HUES6 (cell line): ENCODE data around the gene DNAJC6.

Experiments
- H3K27ac ChIP-seq: 2 replicates; pipeline ENCODE4 v1.7.0; 2013; ENCODE audit warnings: low read depth, mild to moderate bottlenecking, low read length, inconsistent platforms
- H3K27me3 ChIP-seq: 2 replicates; pipeline ENCODE4 v1.6.1; 2013; ENCODE audit warnings: low read length; ENCODE audit not compliant: control insufficient read depth, insufficient read depth
- H3K36me3 ChIP-seq: 2 replicates; pipeline ENCODE4 v1.6.1; 2013; ENCODE audit warnings: low read length; ENCODE audit not compliant: control insufficient read depth, insufficient read depth
- H3K4me1 ChIP-seq: 2 replicates; pipeline ENCODE4 v1.6.1; 2013; ENCODE audit warnings: low read length; ENCODE audit not compliant: control insufficient read depth, insufficient read depth
- H3K4me3 ChIP-seq: 2 replicates; pipeline ENCODE4 v1.5.1; 2013; ENCODE audit warnings: low read depth, low read length
- H3K9ac ChIP-seq: one replicate; pipeline ENCODE4 v1.6.1; 2013; ENCODE audit warnings: mild to moderate bottlenecking, low read length
- H3K9me3 ChIP-seq: 2 replicates; pipeline ENCODE4 v1.6.1; 2013; ENCODE audit warnings: low read depth, low read length; ENCODE audit not compliant: control insufficient read depth, insufficient read depth

DNAJC6 gene

DNA sequence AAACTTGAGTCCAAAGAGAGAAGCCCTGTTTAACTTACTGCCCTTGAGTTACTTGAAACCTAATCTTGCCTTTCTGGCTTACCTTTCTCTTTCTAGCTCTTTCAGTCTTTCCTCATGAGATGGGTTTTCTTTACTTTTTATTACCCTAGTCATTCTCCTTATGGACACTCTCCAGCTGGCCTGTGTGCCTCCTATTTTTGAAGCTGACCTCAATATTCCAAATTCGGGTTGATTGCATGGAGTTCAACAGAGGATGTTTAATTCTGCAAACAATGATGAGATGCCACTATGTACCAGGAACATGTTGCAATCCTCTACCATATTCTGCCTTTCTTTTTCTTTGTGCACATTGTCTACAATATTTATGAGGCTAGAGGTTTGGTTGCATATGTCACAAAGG lies 20.7 kb downstream of the DNAJC6 start:
- Histone ChIP-seq H3K4me1 (no peaks in the 10 kb centered on the region), H3K36me3 (no peaks in the 10 kb centered on the region), H3K27ac (no peak overlapping the region)

DNA sequence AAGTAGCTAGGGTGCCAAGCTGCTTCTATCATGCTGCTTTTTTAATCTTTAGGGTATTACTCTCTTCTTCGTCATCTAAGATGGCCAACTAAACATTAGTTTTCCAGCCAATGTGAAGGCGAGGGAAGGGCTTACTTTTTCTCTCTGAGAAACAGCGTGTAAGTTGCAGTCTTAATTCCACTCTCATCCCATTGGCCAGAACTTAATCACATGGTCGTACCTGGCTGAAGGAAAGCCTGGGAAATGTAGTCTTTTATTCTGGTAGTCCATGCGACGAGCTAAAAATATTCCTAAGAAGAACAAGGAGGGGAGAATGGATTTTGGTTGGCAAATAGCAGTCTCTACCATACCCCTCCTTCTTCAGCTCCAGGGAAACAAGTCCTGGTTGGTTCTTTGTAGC lies 21.5 kb downstream of the DNAJC6 start:
- no peaks in the 10 kb centered on the region for H3K36me3 ChIP-seq
- H3K9ac ChIP-seq = no peak overlapping the region
- no peaks in the 10 kb centered on the region for H3K4me1 ChIP-seq
- no peak overlapping the region for H3K27ac ChIP-seq
- H3K27me3 ChIP-seq = no peaks in the 10 kb centered on the region
- H3K9me3 ChIP-seq = no peaks in the 10 kb centered on the region
- no peak overlapping the region for H3K4me3 ChIP-seq

More for the DNA sequence above, 20.7 kb downstream of the DNAJC6 start:
- Histone ChIP-seq H3K4me3 (no peak overlapping the region), H3K9ac (no peak overlapping the region), H3K9me3 (no peaks in the 10 kb centered on the region), H3K27me3 (no peaks in the 10 kb centered on the region)

DNA sequence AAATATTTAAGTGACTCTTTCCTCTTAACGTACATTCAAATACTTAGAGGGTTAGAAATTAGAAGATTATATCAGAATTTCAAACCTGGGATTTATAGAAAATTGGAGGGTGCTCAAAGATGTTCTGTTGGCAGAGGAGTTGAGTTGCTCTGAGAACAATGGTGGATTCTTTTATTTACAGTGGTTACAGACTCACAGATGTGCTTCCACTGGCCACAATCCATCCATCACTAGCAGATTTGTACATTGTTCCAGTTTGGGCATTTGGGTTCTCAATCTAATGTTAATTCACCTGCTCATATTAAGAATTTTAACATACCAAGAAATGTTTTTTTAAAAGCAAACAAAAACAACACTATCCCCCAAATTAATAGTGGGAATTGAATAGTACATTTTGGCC lies 23.5 kb downstream of the DNAJC6 start:
- H3K4me1 ChIP-seq = no peaks in the 10 kb centered on the region
- no peak overlapping the region for H3K4me3 ChIP-seq
- peaks cover 4% of the 10 kb centered on the region; the same call in 1 of the 2 replicates for H3K9me3 ChIP-seq
- no peaks in the 10 kb centered on the region for H3K36me3 ChIP-seq
- no peak overlapping the region for H3K9ac ChIP-seq
- H3K27ac ChIP-seq = no peak overlapping the region
- H3K27me3 ChIP-seq = no peaks in the 10 kb centered on the region

DNA sequence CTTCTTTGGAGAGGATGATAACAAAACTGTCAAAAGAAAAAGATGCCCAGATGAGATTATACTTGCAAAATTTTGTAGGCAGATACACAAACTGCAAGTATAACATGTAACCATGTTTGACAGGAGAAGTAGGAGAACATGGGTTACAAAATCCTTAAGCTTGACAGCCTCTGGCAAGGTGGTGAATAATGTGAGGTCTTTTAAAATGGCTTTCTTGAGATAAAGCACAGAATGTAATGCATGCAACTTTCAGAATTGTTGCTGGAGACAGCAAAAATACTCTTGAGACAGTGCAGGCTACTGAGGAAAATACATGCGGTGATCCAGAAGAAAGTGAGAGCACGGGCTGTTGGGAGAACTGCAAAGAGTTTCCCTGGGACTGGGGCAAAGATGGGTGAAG lies 24.7 kb downstream of the DNAJC6 start:
- H3K9me3 ChIP-seq = peaks cover 4% of the 10 kb centered on the region; the same call in 1 of the 2 replicates
- H3K4me3 ChIP-seq = no peak overlapping the region
- H3K4me1 ChIP-seq = no peaks in the 10 kb centered on the region
- H3K27ac ChIP-seq = no peak overlapping the region
- H3K9ac ChIP-seq = no peak overlapping the region
- H3K36me3 ChIP-seq = no peaks in the 10 kb centered on the region
- H3K27me3 ChIP-seq = no peaks in the 10 kb centered on the region

DNA sequence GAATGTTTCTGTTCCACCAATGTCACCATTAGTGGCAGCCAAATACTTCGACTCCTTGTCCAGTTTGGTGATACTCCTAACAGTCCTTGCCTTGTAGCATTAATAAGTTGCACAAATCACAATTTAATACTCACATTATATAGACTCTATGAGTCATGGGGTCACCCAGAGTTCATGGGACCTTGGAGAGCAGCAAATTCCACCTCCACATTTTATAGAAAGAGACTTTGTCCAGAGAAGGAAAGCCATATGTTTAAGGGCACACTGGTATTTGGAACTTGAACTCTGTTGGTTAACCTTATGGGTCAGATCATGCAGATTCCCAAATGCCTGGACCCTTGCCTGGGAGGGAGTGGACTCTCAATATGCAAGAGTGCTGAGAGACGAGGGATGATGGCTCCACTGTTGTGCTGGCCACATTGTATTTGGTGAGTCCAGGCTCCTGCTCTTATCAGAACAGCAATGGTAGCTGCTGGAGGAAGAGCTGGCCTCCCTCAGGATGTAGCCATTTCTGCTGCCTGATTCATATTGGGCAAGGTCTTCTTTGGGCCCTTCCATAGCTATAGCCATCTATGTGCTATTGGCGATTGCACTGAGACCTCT lies 30.6 kb downstream of the DNAJC6 start:
- no peaks in the 10 kb centered on the region for H3K27me3 ChIP-seq
- H3K4me3 ChIP-seq = no peak overlapping the region
- H3K4me1 ChIP-seq = no peaks in the 10 kb centered on the region
- peaks cover 4% of the 10 kb centered on the region; the same call in 1 of the 2 replicates for H3K9me3 ChIP-seq
- no peak overlapping the region for H3K9ac ChIP-seq
- no peak overlapping the region for H3K27ac ChIP-seq
- H3K36me3 ChIP-seq = no peaks in the 10 kb centered on the region

DNA sequence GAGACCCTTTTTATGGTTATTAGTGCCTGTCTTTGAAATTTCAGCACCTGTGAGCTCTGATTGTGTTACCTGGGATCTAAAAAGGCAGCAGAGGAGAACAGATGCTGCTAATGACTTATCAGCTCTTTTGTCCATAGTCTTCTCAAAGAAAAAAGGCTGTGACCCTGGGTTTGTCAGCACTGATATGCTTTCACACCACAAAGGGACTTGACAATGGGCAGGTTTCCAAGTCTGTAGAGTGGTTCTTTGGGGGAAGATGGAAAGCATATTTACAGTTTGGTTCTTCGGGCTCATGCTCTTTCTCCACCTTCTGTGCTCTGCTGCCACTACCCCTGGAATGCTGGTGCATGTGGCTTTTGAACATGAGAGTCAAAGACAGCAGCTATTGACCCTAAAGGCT lies 32.0 kb downstream of the DNAJC6 start:
- Histone ChIP-seq H3K9ac (no peak overlapping the region), H3K27me3 (no peaks in the 10 kb centered on the region)

DNA sequence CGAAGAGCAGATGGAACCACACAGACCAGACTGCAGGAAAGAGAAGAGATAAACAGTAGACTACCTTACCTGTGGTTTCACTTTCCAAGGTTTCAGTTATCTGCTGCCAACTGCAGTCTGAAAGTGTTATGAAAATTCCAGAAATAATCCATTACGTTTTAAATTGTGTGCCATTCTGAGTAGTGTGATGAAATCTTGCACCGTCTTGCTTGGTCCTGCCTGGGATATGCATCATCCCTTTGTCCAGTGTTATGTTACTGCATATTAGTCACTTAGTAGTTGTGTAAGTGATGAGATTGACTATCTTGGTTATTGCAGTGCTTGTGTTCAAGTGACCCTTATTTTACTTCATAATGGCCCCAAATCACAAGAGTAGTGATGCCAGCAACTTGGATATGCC lies 33.9 kb downstream of the DNAJC6 start:
- Histone ChIP-seq H3K4me3 (no peak overlapping the region), H3K4me1 (no peaks in the 10 kb centered on the region), H3K9me3 (no peaks in the 10 kb centered on the region), H3K27ac (no peak overlapping the region), H3K9ac (no peak overlapping the region), H3K36me3 (no peaks in the 10 kb centered on the region), H3K27me3 (no peaks in the 10 kb centered on the region)

More for the DNA sequence above, 32.0 kb downstream of the DNAJC6 start:
- Histone ChIP-seq H3K9me3 (peaks cover 4% of the 10 kb centered on the region; the same call in 1 of the 2 replicates), H3K4me3 (no peak overlapping the region), H3K27ac (no peak overlapping the region), H3K36me3 (no peaks in the 10 kb centered on the region), H3K4me1 (no peaks in the 10 kb centered on the region)

DNA sequence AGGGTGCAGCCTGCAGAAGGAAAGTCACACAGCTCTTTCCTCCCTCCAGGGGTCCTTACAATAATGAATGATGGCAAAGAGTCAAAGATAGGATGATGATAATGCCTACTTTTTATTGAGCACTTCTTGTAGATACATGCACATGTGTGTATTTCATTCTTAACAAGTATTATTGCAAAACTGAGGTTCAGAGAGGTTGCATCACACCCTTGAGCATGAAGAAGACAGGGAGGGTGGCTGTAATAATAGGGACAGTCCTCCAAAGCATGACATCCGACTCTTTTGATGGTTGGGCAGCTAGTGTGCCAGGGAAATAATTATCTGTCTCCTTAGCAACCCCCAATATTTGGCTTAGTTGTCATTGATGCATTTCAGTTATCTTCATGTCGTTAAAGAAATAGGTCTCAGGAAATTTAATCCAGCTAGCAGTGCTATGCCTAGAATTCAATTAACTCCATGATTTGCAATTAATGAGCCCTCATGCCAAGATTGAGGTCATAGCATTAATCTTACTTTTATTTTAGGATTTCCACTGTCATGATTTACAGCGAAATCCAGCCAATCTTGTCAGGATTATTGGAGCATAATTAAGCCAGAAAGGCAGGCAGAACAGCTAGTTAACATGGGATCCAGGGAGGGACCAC lies 35.0 kb downstream of the DNAJC6 start:
- H3K27ac ChIP-seq = no peak overlapping the region
- H3K4me1 ChIP-seq = no peaks in the 10 kb centered on the region
- H3K27me3 ChIP-seq = no peaks in the 10 kb centered on the region

DNA sequence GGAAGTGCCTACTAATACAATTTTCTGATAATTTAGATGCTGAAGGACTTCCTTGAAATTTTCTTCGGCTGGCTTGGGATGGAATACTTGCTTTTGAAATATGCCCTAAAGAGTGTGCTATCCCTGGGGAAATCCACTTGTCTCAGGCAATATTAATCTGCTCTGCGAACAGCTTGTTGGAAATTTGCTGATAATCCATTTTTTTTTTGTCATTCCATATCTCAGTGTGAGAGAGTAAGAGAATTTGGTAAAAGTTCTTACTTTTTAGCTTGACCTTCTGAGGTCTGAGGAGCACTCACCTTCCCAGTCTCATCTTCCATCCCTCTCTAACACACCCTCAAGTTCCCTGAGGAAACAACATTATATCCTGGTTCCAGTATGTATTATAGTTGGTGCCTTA lies 36.8 kb downstream of the DNAJC6 start:
- Histone ChIP-seq H3K4me3 (no peak overlapping the region), H3K4me1 (peaks cover 6% of the 10 kb centered on the region; the same call in 1 of the 2 replicates), H3K9ac (no peak overlapping the region), H3K9me3 (no peaks in the 10 kb centered on the region), H3K27me3 (no peaks in the 10 kb centered on the region), H3K36me3 (no peaks in the 10 kb centered on the region), H3K27ac (no peak overlapping the region)

More for the DNA sequence above, 35.0 kb downstream of the DNAJC6 start:
- Histone ChIP-seq H3K4me3 (no peak overlapping the region), H3K9me3 (no peaks in the 10 kb centered on the region), H3K9ac (no peak overlapping the region), H3K36me3 (no peaks in the 10 kb centered on the region)

DNA sequence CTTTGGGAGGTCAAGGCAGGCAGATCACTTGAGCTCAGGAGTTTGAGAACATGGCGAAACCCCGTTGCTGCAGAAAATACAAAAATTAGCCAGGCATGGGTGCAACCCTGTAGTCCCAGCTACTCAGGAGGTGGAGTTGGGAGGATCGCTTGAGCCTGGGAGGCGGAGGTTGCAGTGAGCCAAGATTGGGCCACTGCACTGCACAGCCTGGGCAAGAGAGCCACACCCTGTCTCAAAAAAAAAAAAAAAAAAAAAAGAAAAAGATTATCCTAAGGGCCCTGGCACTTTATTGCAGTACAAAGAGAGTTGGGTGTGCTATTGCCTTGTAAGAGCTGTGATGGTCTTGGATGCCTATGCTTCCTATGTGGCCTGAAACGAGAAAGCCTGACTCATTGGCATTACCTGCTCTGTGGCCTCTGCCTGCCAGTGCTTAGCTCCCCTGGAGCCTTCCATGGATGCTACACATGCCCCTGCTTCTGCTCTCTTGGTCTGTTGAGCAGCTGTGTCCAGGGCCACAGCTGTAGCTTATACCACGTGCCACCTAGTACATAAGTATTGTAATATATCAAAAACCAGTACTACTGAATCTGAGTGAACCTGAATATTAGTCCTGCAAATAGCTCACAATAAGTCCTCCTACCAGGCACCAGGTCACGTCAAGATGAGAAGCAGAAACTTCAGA lies 45.8 kb downstream of the DNAJC6 start:
- H3K27me3 ChIP-seq = no peaks in the 10 kb centered on the region
- no peaks in the 10 kb centered on the region for H3K9me3 ChIP-seq
- H3K27ac ChIP-seq = no peak overlapping the region
- H3K4me1 ChIP-seq = peaks cover 9% of the 10 kb centered on the region
- no peak overlapping the region for H3K4me3 ChIP-seq
- no peak overlapping the region for H3K9ac ChIP-seq
- no peaks in the 10 kb centered on the region for H3K36me3 ChIP-seq

DNA sequence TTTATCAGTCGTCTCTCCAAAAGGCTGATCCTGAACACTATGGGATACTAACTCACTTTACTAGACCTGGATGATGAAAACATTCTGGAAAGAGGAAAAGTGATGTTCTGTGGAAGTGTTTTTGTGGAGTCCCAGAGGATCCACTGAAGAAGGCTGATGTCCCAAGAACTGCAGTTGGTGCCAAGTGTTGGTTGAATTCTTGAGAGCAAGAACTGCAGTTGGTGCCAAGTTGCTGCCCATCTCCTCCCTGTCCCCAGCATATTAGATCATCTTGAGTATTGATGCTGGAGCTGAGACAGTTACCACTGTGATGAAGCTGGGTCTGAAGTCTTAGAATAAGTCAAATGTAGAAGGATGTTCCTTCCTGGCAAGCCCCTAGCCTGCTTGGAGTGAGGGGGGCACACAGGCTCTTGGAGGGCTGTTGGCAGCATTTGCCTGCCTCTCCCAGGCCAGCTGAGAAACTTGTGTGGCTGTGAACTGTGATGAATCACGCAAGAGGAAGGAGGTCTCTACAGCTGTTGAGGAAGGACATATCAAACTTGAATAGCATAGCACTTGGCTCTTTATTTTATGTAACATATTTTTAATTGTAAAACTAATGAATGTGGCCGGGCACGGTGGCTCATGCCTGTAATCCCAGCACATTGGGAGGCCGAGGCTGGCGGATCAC lies 48.1 kb downstream of the DNAJC6 start:
- H3K9me3 ChIP-seq = no peaks in the 10 kb centered on the region
- no peak overlapping the region for H3K9ac ChIP-seq
- H3K36me3 ChIP-seq = no peaks in the 10 kb centered on the region
- peaks cover 7% of the 10 kb centered on the region for H3K4me1 ChIP-seq
- H3K27me3 ChIP-seq = no peaks in the 10 kb centered on the region
- no peak overlapping the region for H3K4me3 ChIP-seq
- no peak overlapping the region for H3K27ac ChIP-seq
